Measurements from ENCODE around the gene LOXL3.

Gene LOXL3

GRCh38 chr2:74526649-74527230 lies 27.0 kb downstream of the LOXL3 start:
- DNase-seq: no peak

GRCh38 chr2:74525717-74526648 lies 27.8 kb downstream of the LOXL3 start, which contains the start of gene DQX1:
TSS of gene DQX1 (minus strand) at chr2:74526231. CDS start at chr2:74525729, 502 bp downstream.
- peak; percentile 78 for DNase-seq

GRCh38 chr2:74524955-74525716 lies 28.6 kb downstream of the LOXL3 start:
- no peak for DNase-seq

- DNase-seq: no peak
These were observed 29.7 kb downstream of the LOXL3 start for GRCh38 chr2:74524005-74524404.

GRCh38 chr2:74522516-74522915 lies 31.2 kb downstream of the LOXL3 start:
- DNase-seq: no peak

- DNase-seq: no peak
These were observed 37.1 kb downstream of the LOXL3 start for GRCh38 chr2:74516650-74517049.

GRCh38 chr2:74515981-74516633 lies 37.6 kb downstream of the LOXL3 start:
- no peak for DNase-seq

GRCh38 chr2:74515271-74515980 lies 38.3 kb downstream of the LOXL3 start:
- no peak for DNase-seq

- DNase-seq: no peak
These were observed 39.1 kb downstream of the LOXL3 start, which contains the start of gene TLX2 for GRCh38 chr2:74514368-74515270. TSS of gene TLX2 (plus strand) at chr2:74514450. CDS start at chr2:74514807, 357 bp downstream.

GRCh38 chr2:74513605-74514367 lies 40.0 kb downstream of the LOXL3 start:
- DNase-seq: no peak

- DNase-seq: no peak
These were observed 40.8 kb downstream of the LOXL3 start for GRCh38 chr2:74512744-74513604.

- no peak for DNase-seq
These were observed 42.4 kb downstream of the LOXL3 start for GRCh38 chr2:74511104-74511989.

GRCh38 chr2:74510272-74510671 lies 43.5 kb downstream of the LOXL3 start:
- DNase-seq: no peak

- no peak for DNase-seq
These were observed 45.7 kb downstream of the LOXL3 start for GRCh38 chr2:74507926-74508520.

GRCh38 chr2:74507145-74507925 lies 46.4 kb downstream of the LOXL3 start, which contains the start of gene PCGF1:
TSS of gene PCGF1 (minus strand) at chr2:74507695. CDS start at chr2:74507668, 27 bp downstream.
- peak; percentile 74 for DNase-seq

GRCh38 chr2:74505448-74506246 lies 48.1 kb downstream of the LOXL3 start:
- DNase-seq: no peak
